WTC11 (cell line): Measurements from ENCODE around the gene C17orf67. TPM values are rescaled to one million over a fixed set of nuclear protein-coding genes. Genes with fewer than 3 reads are reported as not detected.

Experiments
- ATAC-seq: fragments of 200-7000 bp; cut with Tn5 transposase; 2 replicates; pipeline ENCODE4 v1.10.0; 2021; ENCODE audit warnings: mild to moderate bottlenecking, moderate library complexity
- CTCF ChIA-PET: fragments of 300-600 bp; sonication (Branson Sonifier 250); formaldehyde crosslinking; loops from one replicate; lab custom pipeline; 2021; ENCODE audit warnings: antibody characterized with exemption; lab: Charles Lee
- POLR2A ChIA-PET: fragments of 350-600 bp; sonication (Branson Sonifier 250); formaldehyde crosslinking; loops from one replicate; lab custom pipeline; 2021; ENCODE audit warnings: antibody characterized with exemption; lab: Charles Lee
- DNase-seq: peaks from one replicate; pipeline ENCODE4 v3.0.0; 2021; ENCODE audit warnings: low spot score
- H3K27ac Mint-ChIP-seq: 2 replicates; pipeline ENCODE4 v1.8.0; 2021; ENCODE audit warnings: mixed read lengths
- H3K27me3 Mint-ChIP-seq: 2 replicates; pipeline ENCODE4 v1.8.0; 2021; ENCODE audit warnings: low read depth, mild to moderate bottlenecking, moderate library complexity, mixed read lengths
- H3K36me3 Mint-ChIP-seq: 2 replicates; pipeline ENCODE4 v1.8.0; 2021; ENCODE audit warnings: mixed read lengths
- H3K4me1 Mint-ChIP-seq: 2 replicates; pipeline ENCODE4 v1.8.0; 2022; ENCODE audit warnings: mixed read lengths
- H3K4me3 Mint-ChIP-seq: 2 replicates; pipeline ENCODE4 v1.8.0; 2021; ENCODE audit warnings: mild to moderate bottlenecking, moderate library complexity, mixed read lengths
- H3K9me3 Mint-ChIP-seq: 2 replicates; pipeline ENCODE4 v1.8.0; 2021; ENCODE audit warnings: mixed read lengths
- AR ChIP-seq: fragments of 250-450 bp; sonication (Bioruptor Pico); IDR thresholded peaks from 2 replicates; pipeline ENCODE4 v1.9.0; 2021; ENCODE audit warnings: mild to moderate bottlenecking
- ARID4B ChIP-seq: sonication (generic); formaldehyde crosslinking; IDR thresholded peaks from 2 replicates; pipeline ENCODE4 v1.8.0; 2023; ENCODE audit warnings: missing genetic modification reagents, mild to moderate bottlenecking, borderline replicate concordance
- CBFB ChIP-seq: sonication (generic); formaldehyde crosslinking; IDR thresholded peaks from 2 replicates; pipeline ENCODE4 v1.8.1; 2022; ENCODE audit warnings: mild to moderate bottlenecking, low read depth, missing genetic modification reagents
- E2F1 ChIP-seq: sonication (generic); formaldehyde crosslinking; IDR thresholded peaks from 2 replicates; pipeline ENCODE4 v1.8.0; 2022; ENCODE audit warnings: mild to moderate bottlenecking, missing genetic modification reagents
- E2F5 ChIP-seq: sonication (generic); formaldehyde crosslinking; IDR thresholded peaks from 2 replicates; pipeline ENCODE4 v1.8.1; 2022; ENCODE audit warnings: mild to moderate bottlenecking, moderate library complexity, missing genetic modification reagents
- ELF4 ChIP-seq: sonication (generic); formaldehyde crosslinking; IDR thresholded peaks from 2 replicates; pipeline ENCODE4 v1.8.1; 2022; ENCODE audit warnings: low read depth, mild to moderate bottlenecking, moderate library complexity, missing genetic modification reagents
- ESRRA ChIP-seq: sonication (generic); formaldehyde crosslinking; IDR thresholded peaks from 2 replicates; pipeline ENCODE4 v1.8.1; 2022; ENCODE audit warnings: mild to moderate bottlenecking, missing genetic modification reagents, borderline replicate concordance
- FOXK1 ChIP-seq: sonication (generic); formaldehyde crosslinking; IDR thresholded peaks from 2 replicates; pipeline ENCODE4 v1.8.0; 2022; ENCODE audit warnings: mild to moderate bottlenecking, moderate library complexity, missing genetic modification reagents
- FOXP4 ChIP-seq: sonication (generic); formaldehyde crosslinking; IDR thresholded peaks from 2 replicates; pipeline ENCODE4 v1.8.0; 2022; ENCODE audit warnings: mild to moderate bottlenecking, missing genetic modification reagents
- GRHL2 ChIP-seq: fragments of 250-450 bp; sonication (Bioruptor Pico); IDR thresholded peaks from 2 replicates; pipeline ENCODE4 v1.8.0; 2022; ENCODE audit warnings: mild to moderate bottlenecking, moderate library complexity; ENCODE audit not compliant: insufficient replicate concordance, severe bottlenecking
- HMGA2 ChIP-seq: fragments of 250-450 bp; sonication (Bioruptor Pico); IDR thresholded peaks from 2 replicates; pipeline ENCODE4 v1.4.0; 2021; ENCODE audit warnings: mild to moderate bottlenecking, moderate library complexity
- IRF1 ChIP-seq: sonication (generic); formaldehyde crosslinking; IDR thresholded peaks from 2 replicates; pipeline ENCODE4 v1.8.0; 2023; ENCODE audit warnings: missing genetic modification reagents
- MXD4 ChIP-seq: fragments of 250-450 bp; sonication (Bioruptor Pico); IDR thresholded peaks from 2 replicates; pipeline ENCODE4 v1.8.0; 2021; ENCODE audit warnings: mild to moderate bottlenecking, moderate library complexity, borderline replicate concordance
- NFATC4 ChIP-seq: fragments of 250-450 bp; sonication (Bioruptor Pico); IDR thresholded peaks from 2 replicates; pipeline ENCODE4 v1.9.0; 2021; ENCODE audit warnings: mild to moderate bottlenecking
- SP1 ChIP-seq: sonication (generic); formaldehyde crosslinking; conservative IDR thresholded peaks from 2 replicates; pipeline ENCODE4 v1.8.1; 2022; ENCODE audit warnings: missing genetic modification reagents
- STAT6 ChIP-seq: sonication (generic); formaldehyde crosslinking; conservative IDR thresholded peaks from 2 replicates; pipeline ENCODE4 v1.8.1; 2023; ENCODE audit warnings: mild to moderate bottlenecking, low read depth, missing genetic modification reagents, moderate library complexity
- TEAD1 ChIP-seq: sonication (generic); formaldehyde crosslinking; IDR thresholded peaks from 2 replicates; pipeline ENCODE4 v1.8.0; 2022; ENCODE audit warnings: mild to moderate bottlenecking, missing genetic modification reagents
- TEAD4 ChIP-seq: sonication (generic); formaldehyde crosslinking; IDR thresholded peaks from 2 replicates; pipeline ENCODE4 v1.8.0; 2022; ENCODE audit warnings: mild to moderate bottlenecking, missing genetic modification reagents
- ZMAT4 ChIP-seq: fragments of 250-450 bp; sonication (Bioruptor Pico); IDR thresholded peaks from 2 replicates; pipeline ENCODE4 v1.9.0; 2021; ENCODE audit warnings: mild to moderate bottlenecking
- ZNF317 ChIP-seq: sonication (generic); formaldehyde crosslinking; IDR thresholded peaks from 2 replicates; pipeline ENCODE4 v1.8.1; 2023; ENCODE audit warnings: low read depth, mild to moderate bottlenecking, moderate library complexity, missing genetic modification reagents, borderline replicate concordance
- total RNA-seq: library from RNA; stranded (reverse); gene quantifications from 3 replicates; pipeline ENCODE4 v1.2.3, GENCODE V29; 2021

The C17orf67 gene
- total RNA-seq, 1 experiment from 2014 or later = 3.3 TPM

- H3K27me3 Mint-ChIP-seq = no peaks in the 10 kb centered on the region; the same call in 1 of the 2 replicates
- no peaks in the 10 kb centered on the region for H3K9me3 Mint-ChIP-seq
- no peak for TF ChIP-seq HMGA2 (CRISPR knock-in tag)
- no peak for TF ChIP-seq NFATC4 (CRISPR knock-in tag)
- TF ChIP-seq E2F1 (CRISPR knock-in tag) = no peak
- TF ChIP-seq FOXK1 = no peak
- no peak for TF ChIP-seq E2F5 (CRISPR knock-in tag)
- no peak for TF ChIP-seq MXD4 (CRISPR knock-in tag)
- no peak for TF ChIP-seq ARID4B (CRISPR knock-in tag)
- no peak for TF ChIP-seq ZMAT4 (CRISPR knock-in tag)
- TF ChIP-seq ESRRA (CRISPR knock-in tag) = no peak
- TF ChIP-seq STAT6 (CRISPR knock-in tag) = no peak
- no peak for TF ChIP-seq IRF1 (CRISPR knock-in tag)
- no peak for TF ChIP-seq ZNF317 (CRISPR knock-in tag)
- no peak for TF ChIP-seq FOXP4 (CRISPR knock-in tag)
- TF ChIP-seq SP1 (CRISPR knock-in tag) = no peak
- no peak for TF ChIP-seq TEAD1 (CRISPR knock-in tag)
- no peak for TF ChIP-seq TEAD4 (CRISPR knock-in tag)
- no peak for TF ChIP-seq ELF4
- no peak for TF ChIP-seq GRHL2 (CRISPR knock-in tag)
- no peak for TF ChIP-seq AR (CRISPR knock-in tag)
- no peak for TF ChIP-seq CBFB (CRISPR knock-in tag)
- TF ChIP-seq, all 79 proteins: peak for 0
- Mint-ChIP-seq H3K27ac (no peak overlapping the region), H3K36me3 (peaks cover 4% of the 10 kb centered on the region; the same call in 1 of the 2 replicates), H3K4me1 (peaks cover 10% of the 10 kb centered on the region), H3K4me3 (no peak overlapping the region)
- ATAC-seq (no peak), DNase-seq (no peak)
- CTCF ChIA-PET = interaction anchor here (0.5 to 1.8 kb wide), 49 partner anchors 8 to 318 kb away, joined by 3 to 36 read pairs (median 4); partner anchors contain the start of genes AKAP1, C17orf67, COIL and DGKE
- POLR2A ChIA-PET = no interaction called here
Measured at GRCh38 chr17:56820207-56820606, 13.5 kb downstream of the C17orf67 start.
